Psoas muscle (tissue), 8 donors: Measurements from ENCODE around the gene PLEKHM3. TPM values are rescaled to one million over a fixed set of nuclear protein-coding genes. Genes with fewer than 3 reads are reported as not detected.
A peak's percentile ranks its signal among the peaks of the same experiment; 100 is the strongest.

Source experiments
- ATAC-seq, 4 donors: fragments of 200-7000 bp; cut with Tn5 transposase; one replicate each; pipeline ENCODE4 v1.9.1; 2020; ENCODE audit warnings: moderate library complexity in 3 of 4, mild to moderate bottlenecking in 2 of 4
- DNase-seq, 2 donors: peaks; one replicate each; pipeline ENCODE4 v3.0.0-alpha.2; 2020
- H3K27ac ChIP-seq: fragments of 200-600 bp; one replicate; pipeline ENCODE4 v1.8.0; 2022
- H3K27me3 ChIP-seq, 3 donors: fragments of 200-600 bp in 1 of 3; one replicate each; pipeline versions ENCODE4 v1.6.1 to v1.8.0; 2013 to 2022; ENCODE audit warnings: low read length in 2 of 3, mild to moderate bottlenecking in 2 of 3, moderate library complexity in 1 of 3; ENCODE audit not compliant: insufficient read depth in 3 of 3
- H3K36me3 ChIP-seq, 2 donors: fragments of 200-600 bp in 1 of 2; one replicate each; pipeline versions ENCODE4 v1.6.1 to v1.8.0; 2013 to 2022; ENCODE audit warnings: low read depth in 1 of 2, mild to moderate bottlenecking in 1 of 2, moderate library complexity in 1 of 2; ENCODE audit not compliant: insufficient read depth in 1 of 2
- H3K4me1 ChIP-seq: fragments of 200-600 bp; one replicate; pipeline ENCODE4 v1.8.0; 2022
- H3K4me3 ChIP-seq: fragments of 200-600 bp; one replicate; pipeline ENCODE4 v1.8.0; 2022; ENCODE audit warnings: mild to moderate bottlenecking
- H3K9me3 ChIP-seq: fragments of 200-600 bp; one replicate; pipeline ENCODE4 v1.8.0; 2022
- WGBS, 3 donors: extraction: QIAGEN DNeasy Blood & Tissue Kit; methylation state at CpG; one replicate each; pipeline versions ENCODE4 v1.1.6 to v1.1.7; 2013; 5-methylcytosine and 5-hydroxymethylcytosine counted together
- intact Hi-C, 2 donors: fragments of 100-400 bp; cut with DNase I; formaldehyde crosslinking; loops; one replicate each; pipeline versions ENCODE4 v1.11.0 to v1.14.2; 2022
- polyA plus RNA-seq, 3 donors: library from polyadenylated mRNA; stranded (reverse); fragments of 200-250 nt; gene quantifications; one replicate each; pipeline ENCODE4 v1.2.3, GENCODE V29; 2013
- total RNA-seq, 4 donors: library from RNA; stranded (reverse); fragmentation: NEBNext Ultra II Directional in 2 of 4; extraction: Animal tissue kit (Norgen Biotek cat#: 25700) in 2 of 4; gene quantifications; one replicate each; pipeline versions ENCODE4 v1.2.1 to v1.2.4, GENCODE V29; 2021 to 2023
- TF ChIP-seq, protein P1 (sequence below): fragments of 200-600 bp; IDR thresholded peaks from one replicate; pipeline ENCODE4 v1.8.0; 2022; ENCODE audit warnings: antibody characterized with exemption
- donor health status: healthy with polysubstance abuse.
- donor health status: DM: no; HTN: no; CAD: no; lungs with moderate emphysema.
- donor health status: Bipolar disorder and iron deficiency.
- donor health status: healthy.
- donor health status: DM: yes; HTN: yes; CAD: no.
- donor health status: DM: no; HTN: no; CAD: no.
- donor health status: DM: no; HTN: no; CAD: no.
- donor health status: DM: yes; HTN: yes; CAD: no.

The PLEKHM3 gene
- total and polyA plus RNA-seq, 7 donors = 1.1 to 5.7 (median 4.0) TPM

DNA sequence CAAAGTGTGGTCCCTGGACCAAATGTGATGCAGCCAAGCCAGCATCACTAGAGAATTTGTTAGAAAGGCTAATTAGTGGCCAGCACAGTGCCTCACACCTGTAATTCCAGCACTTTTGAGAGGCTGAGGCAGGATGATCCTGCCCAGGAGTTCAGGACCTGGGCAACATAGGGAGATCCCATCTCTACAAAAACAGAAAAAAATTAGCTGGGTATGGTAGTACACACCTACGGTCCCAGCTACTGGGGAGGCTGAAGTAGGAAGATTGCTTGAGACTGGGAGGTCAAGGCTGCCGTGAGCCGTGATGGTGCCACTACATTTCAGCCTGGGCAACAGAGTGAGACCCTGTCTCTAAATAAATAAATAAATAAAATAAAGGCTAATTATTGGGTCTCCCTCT lies 185.8 kb downstream of the PLEKHM3 start:
- DNase-seq (no peak), ATAC-seq (no peak)
- Histone ChIP-seq H3K4me1 (peaks cover 8% of the 10 kb centered on the region), H3K9me3 (no peaks in the 10 kb centered on the region), H3K36me3 (no peaks in the 10 kb centered on the region), H3K27ac (no peak overlapping the region), H3K4me3 (no peak overlapping the region), H3K27me3 (no peaks in the 10 kb centered on the region)
- TF ChIP-seq, protein P1, sequence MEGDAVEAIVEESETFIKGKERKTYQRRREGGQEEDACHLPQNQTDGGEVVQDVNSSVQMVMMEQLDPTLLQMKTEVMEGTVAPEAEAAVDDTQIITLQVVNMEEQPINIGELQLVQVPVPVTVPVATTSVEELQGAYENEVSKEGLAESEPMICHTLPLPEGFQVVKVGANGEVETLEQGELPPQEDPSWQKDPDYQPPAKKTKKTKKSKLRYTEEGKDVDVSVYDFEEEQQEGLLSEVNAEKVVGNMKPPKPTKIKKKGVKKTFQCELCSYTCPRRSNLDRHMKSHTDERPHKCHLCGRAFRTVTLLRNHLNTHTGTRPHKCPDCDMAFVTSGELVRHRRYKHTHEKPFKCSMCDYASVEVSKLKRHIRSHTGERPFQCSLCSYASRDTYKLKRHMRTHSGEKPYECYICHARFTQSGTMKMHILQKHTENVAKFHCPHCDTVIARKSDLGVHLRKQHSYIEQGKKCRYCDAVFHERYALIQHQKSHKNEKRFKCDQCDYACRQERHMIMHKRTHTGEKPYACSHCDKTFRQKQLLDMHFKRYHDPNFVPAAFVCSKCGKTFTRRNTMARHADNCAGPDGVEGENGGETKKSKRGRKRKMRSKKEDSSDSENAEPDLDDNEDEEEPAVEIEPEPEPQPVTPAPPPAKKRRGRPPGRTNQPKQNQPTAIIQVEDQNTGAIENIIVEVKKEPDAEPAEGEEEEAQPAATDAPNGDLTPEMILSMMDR = no peak
- intact Hi-C loops = no loop called here
- 97 to 100% (median 98%) methylated on average over 3 of the region's 3 CpGs for WGBS, 3 donors

DNA sequence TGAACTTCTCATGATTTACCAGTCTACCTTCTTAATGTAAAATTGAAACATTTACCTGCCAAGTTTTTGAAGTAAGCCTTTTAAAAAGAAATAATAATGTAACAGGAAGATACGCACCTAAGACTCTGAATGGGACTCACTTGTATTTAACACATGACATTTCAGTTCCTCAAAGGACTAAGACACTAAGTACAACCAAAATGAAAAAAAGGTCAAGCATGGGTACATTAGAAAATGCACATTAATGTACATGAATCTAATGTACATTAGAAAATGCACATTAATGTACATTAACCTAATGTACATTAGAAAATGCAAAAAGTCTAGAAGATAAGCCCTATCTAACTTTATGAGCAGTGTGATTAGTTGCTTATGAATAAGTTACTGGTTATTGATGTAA lies 186.3 kb downstream of the PLEKHM3 start:
- DNase-seq = no peak
- intact Hi-C loops = no loop called here
- Histone ChIP-seq H3K27me3 (no peaks in the 10 kb centered on the region), H3K36me3 (no peaks in the 10 kb centered on the region), H3K4me1 (peaks cover 8% of the 10 kb centered on the region), H3K4me3 (no peak overlapping the region), H3K9me3 (no peaks in the 10 kb centered on the region), H3K27ac (no peak overlapping the region)
- TF ChIP-seq, protein P1 = no peak
- 93 to 100% (median 97%) methylated on average over 1 of the region's 1 CpG for WGBS, 3 donors
- ATAC-seq = no peak

DNA sequence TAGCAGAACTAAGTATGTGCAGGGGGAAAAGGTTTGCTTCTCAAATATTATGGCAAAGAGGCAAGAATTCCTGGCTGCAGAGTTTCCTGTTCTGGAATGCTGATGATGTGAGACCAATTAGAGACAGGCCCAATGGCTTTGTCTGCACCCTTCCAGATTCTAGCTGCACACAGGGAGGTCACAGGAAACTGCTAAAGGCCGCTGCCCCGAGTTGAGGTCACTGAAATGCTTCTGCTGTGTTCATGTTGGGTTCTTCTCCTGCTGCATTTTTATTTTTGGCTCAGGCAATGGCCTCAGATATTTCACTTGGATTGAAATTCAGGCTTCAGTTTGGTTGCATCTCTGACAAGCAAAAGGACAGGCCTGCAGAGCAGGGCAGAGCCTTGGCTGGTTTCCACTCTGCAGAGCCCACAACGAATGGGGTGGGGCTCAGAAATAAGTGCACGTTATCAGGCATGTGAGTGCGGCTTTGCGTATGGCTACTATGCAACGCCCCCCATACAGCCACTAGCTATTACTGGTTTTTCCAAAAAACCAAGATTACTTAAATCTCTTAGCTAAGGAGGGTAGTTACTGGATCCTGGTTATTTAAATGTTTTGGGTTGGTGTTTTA lies 188.7 kb downstream of the PLEKHM3 start:
- intact Hi-C loops = no loop called here
- Histone ChIP-seq H3K27me3 (no peaks in the 10 kb centered on the region), H3K36me3 (no peaks in the 10 kb centered on the region), H3K27ac (peak overlapping the region; percentile 2), H3K9me3 (no peaks in the 10 kb centered on the region), H3K4me3 (no peak overlapping the region), H3K4me1 (peaks cover 8% of the 10 kb centered on the region)
- TF ChIP-seq, protein P1 = no peak
- ATAC-seq (no peak), DNase-seq (no peak)
- 27 to 34% (median 33%) methylated on average over 7 of the region's 7 CpGs for WGBS, 3 donors

DNA sequence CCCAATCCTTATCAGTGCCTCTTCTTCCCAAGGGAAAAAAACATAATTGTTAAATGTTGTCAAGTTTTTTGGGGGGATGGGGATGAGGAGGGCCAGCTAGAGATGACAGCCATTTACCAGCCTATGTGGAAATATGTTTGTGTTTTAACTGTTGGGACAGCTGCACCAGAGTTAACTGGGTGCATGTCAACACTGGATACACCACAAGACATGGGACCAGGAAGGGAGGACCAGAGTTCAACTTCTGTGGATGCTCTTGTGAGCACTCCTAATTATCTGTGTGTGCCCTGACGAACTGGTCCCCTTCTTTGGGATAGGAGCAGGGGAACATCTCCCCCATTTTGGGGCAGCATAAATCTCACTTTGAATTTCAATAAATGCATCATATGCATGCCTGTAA lies 189.5 kb downstream of the PLEKHM3 start:
- ATAC-seq (no peak), DNase-seq (no peak)
- TF ChIP-seq, protein P1 = no peak
- intact Hi-C loops = no loop called here
- 89 to 100% (median 97%) methylated on average over 1 of the region's 1 CpG for WGBS, 3 donors
- no peaks in the 10 kb centered on the region for H3K27me3 ChIP-seq
- no peaks in the 10 kb centered on the region for H3K9me3 ChIP-seq
- no peak overlapping the region for H3K4me3 ChIP-seq
- H3K36me3 ChIP-seq = no peaks in the 10 kb centered on the region
- no peak overlapping the region for H3K27ac ChIP-seq
- H3K4me1 ChIP-seq = peaks cover 8% of the 10 kb centered on the region

DNA sequence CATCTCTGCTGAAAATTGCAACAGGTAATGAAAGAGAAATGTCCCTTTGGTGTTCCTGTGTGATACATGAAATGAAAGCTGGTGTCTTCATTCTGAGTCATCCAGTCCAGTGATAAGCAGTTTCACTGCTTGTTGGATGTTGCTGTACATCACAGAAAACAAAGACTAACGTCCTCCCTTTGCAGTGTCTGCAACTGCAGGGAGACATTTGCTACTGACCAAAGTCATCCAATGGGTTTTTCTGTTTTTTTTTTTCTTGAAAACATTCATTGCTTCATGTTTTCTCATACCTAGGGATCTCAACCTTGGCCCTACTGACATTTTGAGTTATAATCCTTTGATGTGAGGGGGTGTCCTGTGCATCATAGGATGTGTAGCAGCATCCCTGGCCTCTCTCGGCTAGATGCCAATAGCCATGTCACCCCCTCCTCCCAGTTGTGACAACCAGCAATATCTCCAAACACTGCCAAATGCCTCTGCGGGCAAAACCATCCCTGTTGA lies 192.0 kb downstream of the PLEKHM3 start:
- intact Hi-C loops = no loop called here
- Histone ChIP-seq H3K27ac (no peak overlapping the region), H3K4me3 (no peak overlapping the region), H3K9me3 (no peaks in the 10 kb centered on the region), H3K36me3 (peaks cover 0 to 2% of the 10 kb centered on the region in 2 donors), H3K27me3 (no peaks in the 10 kb centered on the region), H3K4me1 (peaks cover 8% of the 10 kb centered on the region)
- 71 to 85% (median 77%) methylated on average over 3 of the region's 3 CpGs for WGBS, 3 donors
- DNase-seq (no peak), ATAC-seq (no peak)
- TF ChIP-seq, protein P1 = no peak
